DND-41 (cell line): ENCODE data around the gene LYPD3.

Experiments used
- ATAC-seq: fragments of 200-7000 bp; cut with Tn5 transposase; 3 replicates; pipeline ENCODE4 v1.9.1; 2021; ENCODE audit warnings: low read depth; ENCODE audit not compliant: insufficient read depth
- DNase-seq: peaks from one replicate; pipeline ENCODE4 v3.0.0-alpha.2; 2020
- H2AFZ ChIP-seq: 2 replicates; pipeline ENCODE4 v1.6.0; 2012; ENCODE audit warnings: low read depth, low read length
- H3K27ac ChIP-seq: 2 replicates; pipeline ENCODE4 v1.5.1; 2012; ENCODE audit warnings: low read length, inconsistent platforms
- H3K27me3 ChIP-seq: fragments of 200-600 bp; sonication (generic); 2 replicates; pipeline ENCODE4 v1.6.0; 2012; ENCODE audit warnings: low read length, mild to moderate bottlenecking, inconsistent platforms; ENCODE audit not compliant: insufficient read depth, poor library complexity
- H3K36me3 ChIP-seq: 2 replicates; pipeline ENCODE4 v1.5.1; 2012; ENCODE audit warnings: low read length, inconsistent platforms; ENCODE audit not compliant: insufficient read depth
- H3K4me1 ChIP-seq: 2 replicates; pipeline ENCODE4 v1.5.1; 2012; ENCODE audit warnings: mild to moderate bottlenecking, low read length; ENCODE audit not compliant: insufficient read depth
- H3K4me2 ChIP-seq: 2 replicates; pipeline ENCODE4 v1.6.0; 2012; ENCODE audit warnings: mild to moderate bottlenecking, moderate library complexity, low read length, inconsistent platforms; ENCODE audit not compliant: insufficient read depth
- H3K4me3 ChIP-seq, 2 experiments: fragments of 200-600 bp in 1 of 2; shearing (Covaris generic) in 1 of 2; 2 replicates each; pipeline ENCODE4 v1.5.1; 2012 to 2016; ENCODE audit warnings: inconsistent platforms in 2 of 2, low read length in 2 of 2, mild to moderate bottlenecking in 2 of 2, low read depth in 1 of 2, moderate library complexity in 1 of 2
- H3K79me2 ChIP-seq: 2 replicates; pipeline ENCODE4 v1.6.0; 2012; ENCODE audit warnings: low read length, inconsistent platforms; ENCODE audit not compliant: insufficient read depth
- H3K9ac ChIP-seq: 2 replicates; pipeline ENCODE4 v1.6.0; 2012; ENCODE audit warnings: low read depth, mild to moderate bottlenecking, inconsistent platforms, low read length, moderate library complexity
- H3K9me3 ChIP-seq: 2 replicates; pipeline ENCODE4 v1.5.1; 2012; ENCODE audit warnings: low read length, moderate library complexity, mild to moderate bottlenecking, inconsistent platforms; ENCODE audit not compliant: insufficient read depth, severe bottlenecking
- H4K20me1 ChIP-seq: 2 replicates; pipeline ENCODE4 v1.6.0; 2012; ENCODE audit warnings: low read length; ENCODE audit not compliant: insufficient read depth
- CTCF ChIP-seq: IDR thresholded peaks from 2 replicates; pipeline ENCODE4 v1.5.1; 2012; ENCODE audit warnings: borderline replicate concordance, low read length, moderate library complexity, mild to moderate bottlenecking; ENCODE audit not compliant: poor library complexity, severe bottlenecking; ENCODE audit errors: extremely low read depth
- EZH2 ChIP-seq: IDR thresholded peaks from 3 replicates; pipeline ENCODE4 v1.6.1; 2012; ENCODE audit warnings: borderline replicate concordance, low read depth, mild to moderate bottlenecking, moderate library complexity, low read length, inconsistent platforms; ENCODE audit not compliant: severe bottlenecking

Gene LYPD3

GRCh38 chr19:43416951-43417623 lies 48.3 kb downstream of the LYPD3 start:
- no peak overlapping the region for H3K4me2 ChIP-seq
- no peak overlapping the region for H3K27ac ChIP-seq
- H3K27me3 ChIP-seq: peaks cover 2% of the 10 kb centered on the region
- no peak overlapping the region for H2AFZ ChIP-seq
- no peak overlapping the region for H3K9ac ChIP-seq
- ATAC-seq (no peak), DNase-seq (no peak)
- TF ChIP-seq CTCF (no peak), EZH2 (no peak)
- no peaks in the 10 kb centered on the region for H3K4me1 ChIP-seq
- no peaks in the 10 kb centered on the region for H3K9me3 ChIP-seq
- H3K79me2 ChIP-seq: no peaks in the 10 kb centered on the region
- H3K36me3 ChIP-seq: no peaks in the 10 kb centered on the region
- no peak overlapping the region for H3K4me3 ChIP-seq
- H4K20me1 ChIP-seq: no peaks in the 10 kb centered on the region

DNA sequence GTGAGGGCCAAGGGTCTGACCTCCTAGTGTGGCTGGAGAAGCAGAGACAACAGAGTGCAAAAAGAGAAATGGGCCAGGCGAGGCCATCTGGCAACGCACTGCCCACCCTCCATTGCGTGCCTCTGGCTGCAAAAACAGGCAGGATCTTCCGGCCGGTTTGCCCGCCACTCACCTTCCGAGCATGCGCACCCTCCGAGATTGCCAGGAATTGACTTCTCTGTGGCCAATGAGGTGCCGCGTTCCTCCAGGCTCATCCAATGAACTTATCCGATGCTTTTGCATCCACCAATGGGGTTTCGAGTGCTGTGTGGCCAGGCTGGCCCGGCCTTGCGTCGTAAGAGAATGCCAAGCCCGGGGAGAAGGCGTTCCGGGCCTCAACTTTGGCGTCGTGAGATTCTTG lies 50.9 kb downstream of the LYPD3 start, which contains the start of gene TEX101:
Gene TEX101 (plus strand): TSS at position 337 of the 400 bp plus-strand sequence. CDS start 1,030 bp downstream, outside the sequence.
- Histone ChIP-seq H3K4me3 (no peak within 1 kb of the TSS), H3K4me2 (no peak within 1 kb of the TSS), H2AFZ (no peak within 1 kb of the TSS), H3K4me1 (no peaks in the 10 kb centered on the region), H4K20me1 (no peaks in the 10 kb centered on the region), H3K79me2 (no peaks in the 10 kb centered on the region), H3K9ac (no peak within 1 kb of the TSS), H3K9me3 (no peaks in the 10 kb centered on the region), H3K27ac (no peak within 1 kb of the TSS), H3K27me3 (no peaks in the 10 kb centered on the region), H3K36me3 (no peaks in the 10 kb centered on the region)
- TF ChIP-seq EZH2: no peak
- no peak for TF ChIP-seq CTCF
- ATAC-seq (no peak), DNase-seq (no peak)

GRCh38 chr19:43412441-43412840 lies 53.0 kb downstream of the LYPD3 start:
- Histone ChIP-seq H4K20me1 (no peaks in the 10 kb centered on the region), H3K36me3 (no peaks in the 10 kb centered on the region), H3K4me2 (no peak overlapping the region), H3K27ac (no peak overlapping the region), H3K27me3 (no peaks in the 10 kb centered on the region), H2AFZ (no peak overlapping the region), H3K9ac (no peak overlapping the region), H3K9me3 (no peaks in the 10 kb centered on the region), H3K4me3 (no peak overlapping the region), H3K4me1 (no peaks in the 10 kb centered on the region), H3K79me2 (no peaks in the 10 kb centered on the region)
- ATAC-seq (no peak), DNase-seq (no peak)
- TF ChIP-seq CTCF: no peak
- no peak for TF ChIP-seq EZH2
